Measurements from ENCODE around the gene NEAT1.
A peak's percentile ranks its signal among the peaks of the same experiment; 100 is the strongest.
"Not testable (repeated sequence)": the region's sequence is repeated elsewhere in the genome, so short reads cannot be mapped to it uniquely, and the experiment has no call there.

The NEAT1 gene

DNA sequence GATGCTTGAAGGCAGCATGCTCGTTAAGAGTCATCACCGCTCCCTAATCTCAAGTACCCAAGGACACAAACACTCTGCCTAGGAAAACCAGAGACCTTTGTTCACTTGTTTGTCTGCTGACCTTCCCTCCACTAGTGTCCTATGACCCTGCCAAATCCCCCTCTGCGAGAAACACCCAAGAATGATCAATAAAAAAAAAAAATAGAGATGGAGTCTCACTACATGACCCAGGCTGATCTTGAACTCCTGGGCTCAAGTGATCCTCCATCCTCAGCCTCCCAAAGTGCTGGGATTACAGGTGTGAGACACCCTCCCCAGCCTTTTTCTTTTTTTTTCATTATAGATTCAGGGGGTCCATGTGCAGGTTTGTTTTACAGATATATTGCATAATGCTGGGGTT lies 29.7 kb downstream of the NEAT1 start:
- POLR2A ChIA-PET; H3K4me3 ChIP-seq (ENCODE audit: control insufficient read depth in 1 of 7, extremely low read depth in 1 of 7, insufficient read depth in 4 of 7, low read depth in 2 of 7, low read length in 6 of 7); H3K27ac ChIP-seq (ENCODE audit: insufficient read depth in 1 of 2, low read depth in 1 of 2, low read length in 2 of 2, poor library complexity in 1 of 2, severe bottlenecking in 2 of 2); H3K9me3 ChIP-seq (ENCODE audit: control extremely low read depth in 1 of 5, control insufficient read depth in 4 of 5, insufficient read depth in 2 of 5, low read depth in 1 of 5, low read length in 4 of 5); H3K27me3 ChIP-seq (replicated peaks in 2 of 5; ENCODE audit: control insufficient read depth in 4 of 5, insufficient read depth in 5 of 5, low read length in 4 of 5); H3K36me3 ChIP-seq (ENCODE audit: control insufficient read depth in 4 of 4, insufficient read depth in 4 of 4, low read length in 3 of 4); DNase-seq: not testable (repeated sequence)
- H3K4me1 ChIP-seq (ENCODE audit: control extremely low read depth in 1 of 4, control insufficient read depth in 4 of 4, insufficient read depth in 4 of 4, low read length in 3 of 4) = peaks cover 0 to 21% (median 16%) of the 10 kb centered on the region in 4 experiments
- CTCF ChIA-PET = interaction anchor here (1.0 kb wide), 1 partner anchor 12 kb away, joined by 3 read pairs; no protein-coding TSS in a partner anchor
- 100% methylated on average over 1 of the region's 3 CpGs for WGBS (ENCODE audit: insufficient coverage)

DNA sequence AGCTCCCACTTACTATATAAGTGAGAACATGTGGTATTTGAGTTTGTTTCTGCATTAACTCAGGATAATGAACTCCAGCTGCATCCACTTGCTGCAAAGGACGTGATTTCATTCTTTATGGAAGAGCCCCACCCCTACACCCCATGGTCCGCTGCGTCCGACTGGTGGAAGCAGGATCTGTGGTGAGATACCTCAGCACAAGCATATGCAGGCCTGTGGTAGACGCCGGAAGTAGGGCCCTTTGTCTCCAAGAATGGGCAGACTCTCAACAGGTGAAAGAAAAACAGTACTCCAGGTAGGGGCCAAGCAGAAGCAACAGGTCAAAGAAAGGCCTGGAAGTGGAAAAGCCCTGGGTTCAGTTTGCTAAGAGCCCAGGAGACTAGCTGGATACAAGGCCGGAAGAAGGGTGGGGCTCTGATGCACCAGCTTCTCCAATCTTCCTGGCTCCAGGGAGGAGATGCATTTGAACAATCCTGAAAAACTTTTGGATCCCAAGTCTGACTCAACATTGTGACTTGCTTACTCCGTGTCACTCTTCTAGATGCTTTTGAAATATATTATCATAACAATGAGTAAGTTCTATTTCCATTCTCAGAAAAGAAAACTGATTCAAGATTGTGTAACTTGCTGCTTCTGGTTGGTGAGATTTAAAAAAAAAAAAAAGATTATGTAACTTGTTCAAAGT lies 30.4 kb downstream of the NEAT1 start:
- Histone ChIP-seq H3K9me3 (ENCODE audit: control extremely low read depth in 1 of 5, control insufficient read depth in 4 of 5, insufficient read depth in 2 of 5, low read depth in 1 of 5, low read length in 4 of 5) (no peaks in the 10 kb centered on the region), H3K27me3 (replicated peaks in 2 of 5; ENCODE audit: control insufficient read depth in 4 of 5, insufficient read depth in 5 of 5, low read length in 4 of 5) (no peaks in the 10 kb centered on the region), H3K4me3 (ENCODE audit: control insufficient read depth in 1 of 7, extremely low read depth in 1 of 7, insufficient read depth in 4 of 7, low read depth in 2 of 7, low read length in 6 of 7) (no peak overlapping the region), H3K36me3 (ENCODE audit: control insufficient read depth in 4 of 4, insufficient read depth in 4 of 4, low read length in 3 of 4) (no peaks in the 10 kb centered on the region), H3K4me1 (ENCODE audit: control extremely low read depth in 1 of 4, control insufficient read depth in 4 of 4, insufficient read depth in 4 of 4, low read length in 3 of 4) (peaks cover 0 to 21% (median 16%) of the 10 kb centered on the region in 4 experiments), H3K27ac (ENCODE audit: insufficient read depth in 1 of 2, low read depth in 1 of 2, low read length in 2 of 2, poor library complexity in 1 of 2, severe bottlenecking in 2 of 2) (no peak overlapping the region)
- DNase-seq = no peak
- CTCF ChIA-PET = interaction anchor here (0.7 to 1.0 kb wide), 2 partner anchors 11 to 16 kb away, joined by 3 read pairs; no protein-coding TSS in a partner anchor
- 100% methylated on average over 6 of the region's 8 CpGs for WGBS (ENCODE audit: insufficient coverage)
- POLR2A ChIA-PET = interaction anchor here (0.7 kb wide), 1 partner anchor 67 kb away, joined by 3 read pairs; the partner anchor contains the start of gene FRMD8

DNA sequence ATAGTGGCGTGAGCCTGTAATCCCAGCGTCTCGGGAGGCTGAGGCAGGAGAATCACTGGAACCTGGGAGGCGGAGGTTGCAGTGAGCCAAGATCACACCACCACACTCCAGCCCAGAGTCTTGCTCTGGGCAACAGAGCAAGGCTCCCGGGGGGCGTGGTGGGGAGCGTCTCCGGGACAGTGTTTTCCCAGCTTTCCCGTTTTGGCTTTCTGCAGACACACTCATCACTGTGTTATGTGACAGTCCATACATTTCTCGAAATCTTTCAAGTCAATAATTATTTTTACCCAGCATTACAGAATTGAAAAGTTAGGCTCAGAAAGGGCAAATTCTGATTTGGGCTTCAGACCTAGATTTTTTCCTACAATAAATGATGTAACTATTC lies 31.7 kb downstream of the NEAT1 start:
- CTCF ChIA-PET = interaction anchor here (0.8 kb wide), 1 partner anchor 10 kb away, joined by 3 read pairs; no protein-coding TSS in a partner anchor

DNA sequence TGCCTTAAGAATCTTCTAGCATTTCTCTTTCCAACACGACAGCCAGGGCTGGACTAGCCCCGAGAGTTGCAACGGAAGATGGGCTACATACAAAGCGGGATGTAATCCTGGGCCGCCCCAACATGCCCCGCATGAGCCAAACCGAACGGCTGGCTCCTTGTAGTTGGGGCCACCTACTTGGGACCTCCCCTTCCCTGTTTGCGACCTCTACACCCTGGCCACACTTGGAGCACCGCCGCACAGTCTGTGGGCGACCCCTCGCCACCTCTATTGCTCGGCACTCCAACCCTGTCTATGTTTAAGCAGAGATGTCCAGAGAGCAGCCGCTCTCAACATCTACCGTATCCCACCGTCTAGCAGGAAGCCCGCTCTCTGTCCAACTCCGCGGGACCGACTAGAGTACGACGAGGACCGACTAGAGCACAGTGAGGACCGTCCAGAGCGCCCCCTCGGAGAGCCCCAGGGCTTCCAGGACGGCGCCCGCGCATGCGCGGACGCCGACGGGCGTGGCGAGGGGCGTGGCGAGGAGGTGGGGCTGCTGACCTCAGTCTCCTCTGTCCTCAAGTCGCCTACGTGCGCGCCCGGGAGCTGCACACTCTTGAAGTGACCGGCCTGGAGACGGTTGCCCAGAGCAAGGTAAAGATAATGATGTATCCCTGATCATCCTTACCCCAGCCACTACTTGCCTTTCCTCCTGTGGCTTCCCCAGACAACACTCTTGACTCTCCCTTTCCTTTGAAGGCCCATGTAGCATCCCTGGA lies 32.3 kb downstream of the NEAT1 start:
- peak overlapping the region; percentile 40 to 70 for H3K27ac ChIP-seq (ENCODE audit: insufficient read depth in 1 of 2, low read depth in 1 of 2, low read length in 2 of 2, poor library complexity in 1 of 2, severe bottlenecking in 2 of 2)
- H3K4me1 ChIP-seq (ENCODE audit: control extremely low read depth in 1 of 4, control insufficient read depth in 4 of 4, insufficient read depth in 4 of 4, low read length in 3 of 4) = peaks cover 0 to 17% (median 12%) of the 10 kb centered on the region in 4 experiments
- CTCF ChIA-PET = interaction anchor here (0.8 to 1.4 kb wide), 3 partner anchors 9 to 39 kb away, joined by 3 to 8 read pairs (median 5); no protein-coding TSS in a partner anchor
- WGBS (ENCODE audit: insufficient coverage) = 1% methylated on average over 40 of the region's 47 CpGs
- H3K36me3 ChIP-seq (ENCODE audit: control insufficient read depth in 4 of 4, insufficient read depth in 4 of 4, low read length in 3 of 4) = no peaks in the 10 kb centered on the region
- POLR2A ChIA-PET = interaction anchor here (0.5 to 1.6 kb wide), 6 partner anchors 8 to 51 kb away, joined by 3 to 6 read pairs (median 4); no protein-coding TSS in a partner anchor
- no peaks in the 10 kb centered on the region for H3K27me3 ChIP-seq (replicated peaks in 2 of 5; ENCODE audit: control insufficient read depth in 4 of 5, insufficient read depth in 5 of 5, low read length in 4 of 5)
- peak; percentile 66 to 79 (median 74) for DNase-seq
- H3K9me3 ChIP-seq (ENCODE audit: control extremely low read depth in 1 of 5, control insufficient read depth in 4 of 5, insufficient read depth in 2 of 5, low read depth in 1 of 5, low read length in 4 of 5) = no peaks in the 10 kb centered on the region
- H3K4me3 ChIP-seq (ENCODE audit: control insufficient read depth in 1 of 7, extremely low read depth in 1 of 7, insufficient read depth in 4 of 7, low read depth in 2 of 7, low read length in 6 of 7) = peak overlapping the region; percentile 64 to 85 (median 74)

More for the DNA sequence above, 31.7 kb downstream of the NEAT1 start:
- peak overlapping the region in 1 of 2 experiments; percentile 70 for H3K27ac ChIP-seq (ENCODE audit: insufficient read depth in 1 of 2, low read depth in 1 of 2, low read length in 2 of 2, poor library complexity in 1 of 2, severe bottlenecking in 2 of 2)
- no peaks in the 10 kb centered on the region for H3K36me3 ChIP-seq (ENCODE audit: control insufficient read depth in 4 of 4, insufficient read depth in 4 of 4, low read length in 3 of 4)
- POLR2A ChIA-PET = interaction anchor here (0.5 to 1.6 kb wide), 3 partner anchors 17 to 46 kb away, joined by 3 to 6 read pairs (median 5); no protein-coding TSS in a partner anchor
- H3K9me3 ChIP-seq (ENCODE audit: control extremely low read depth in 1 of 5, control insufficient read depth in 4 of 5, insufficient read depth in 2 of 5, low read depth in 1 of 5, low read length in 4 of 5) = no peaks in the 10 kb centered on the region
- H3K4me3 ChIP-seq (ENCODE audit: control insufficient read depth in 1 of 7, extremely low read depth in 1 of 7, insufficient read depth in 4 of 7, low read depth in 2 of 7, low read length in 6 of 7) = peak overlapping the region; percentile 64 to 85 (median 74)
- WGBS (ENCODE audit: insufficient coverage) = 86% methylated on average over 7 of the region's 10 CpGs
- H3K27me3 ChIP-seq (replicated peaks in 2 of 5; ENCODE audit: control insufficient read depth in 4 of 5, insufficient read depth in 5 of 5, low read length in 4 of 5) = no peaks in the 10 kb centered on the region
- peaks cover 0 to 13% (median 12%) of the 10 kb centered on the region in 4 experiments for H3K4me1 ChIP-seq (ENCODE audit: control extremely low read depth in 1 of 4, control insufficient read depth in 4 of 4, insufficient read depth in 4 of 4, low read length in 3 of 4)
- DNase-seq = no peak

DNA sequence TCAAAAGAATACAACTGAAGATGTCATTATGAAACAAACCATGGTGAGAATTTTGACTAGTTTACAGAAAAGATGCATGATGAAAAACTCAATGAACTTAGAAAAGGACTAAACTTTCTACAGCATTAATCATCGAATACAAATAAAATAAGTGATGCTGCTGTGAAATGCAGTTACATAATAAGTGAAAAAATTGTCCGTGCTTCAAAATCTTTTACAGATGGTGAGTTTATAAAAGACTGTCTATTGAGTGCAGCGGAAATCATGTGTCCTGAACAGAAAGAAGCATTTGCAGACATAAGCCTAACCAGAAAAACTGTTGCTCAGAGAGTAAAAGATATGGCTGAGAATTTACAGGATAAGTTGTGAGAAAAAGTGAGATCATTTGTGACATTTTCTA lies 33.8 kb downstream of the NEAT1 start:
- no peak for DNase-seq
- Histone ChIP-seq H3K27me3 (replicated peaks in 2 of 5; ENCODE audit: control insufficient read depth in 4 of 5, insufficient read depth in 5 of 5, low read length in 4 of 5) (no peaks in the 10 kb centered on the region), H3K36me3 (ENCODE audit: control insufficient read depth in 4 of 4, insufficient read depth in 4 of 4, low read length in 3 of 4) (no peaks in the 10 kb centered on the region), H3K27ac (ENCODE audit: insufficient read depth in 1 of 2, low read depth in 1 of 2, low read length in 2 of 2, poor library complexity in 1 of 2, severe bottlenecking in 2 of 2) (no peak overlapping the region), H3K9me3 (ENCODE audit: control extremely low read depth in 1 of 5, control insufficient read depth in 4 of 5, insufficient read depth in 2 of 5, low read depth in 1 of 5, low read length in 4 of 5) (no peaks in the 10 kb centered on the region), H3K4me1 (ENCODE audit: control extremely low read depth in 1 of 4, control insufficient read depth in 4 of 4, insufficient read depth in 4 of 4, low read length in 3 of 4) (peaks cover 0 to 17% (median 12%) of the 10 kb centered on the region in 4 experiments), H3K4me3 (ENCODE audit: control insufficient read depth in 1 of 7, extremely low read depth in 1 of 7, insufficient read depth in 4 of 7, low read depth in 2 of 7, low read length in 6 of 7) (no peak overlapping the region)
- ChIA-PET POLR2A (no interaction called here), CTCF (no interaction called here)
- 100% methylated on average over 2 of the region's 3 CpGs for WGBS (ENCODE audit: insufficient coverage)

DNA sequence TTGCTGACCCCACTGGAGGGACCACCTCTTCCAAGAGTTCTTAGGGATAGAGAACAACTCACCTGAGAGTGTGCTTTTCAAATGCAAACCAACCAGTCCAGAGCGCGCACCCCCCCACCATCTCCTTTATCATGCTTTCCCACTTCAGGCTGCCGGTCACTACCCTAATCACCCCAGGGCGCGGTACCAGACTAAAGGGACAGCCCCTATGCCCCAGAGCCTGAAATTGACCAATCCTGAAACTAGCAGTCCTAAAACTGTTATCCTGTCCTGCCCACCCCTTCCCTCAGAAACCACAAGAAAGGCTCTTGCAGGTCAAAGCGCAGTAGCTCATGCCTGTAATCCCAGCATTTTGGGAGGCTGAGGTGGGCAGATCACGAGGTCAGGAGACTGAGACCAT lies 37.0 kb downstream of the NEAT1 start:
- peaks cover 0 to 14% (median 8%) of the 10 kb centered on the region in 4 experiments for H3K4me1 ChIP-seq (ENCODE audit: control extremely low read depth in 1 of 4, control insufficient read depth in 4 of 4, insufficient read depth in 4 of 4, low read length in 3 of 4)
- no peak for DNase-seq
- no peaks in the 10 kb centered on the region for H3K27me3 ChIP-seq (replicated peaks in 2 of 5; ENCODE audit: control insufficient read depth in 4 of 5, insufficient read depth in 5 of 5, low read length in 4 of 5)
- ChIA-PET CTCF (interaction anchor here (0.9 to 6.0 kb wide), 2 partner anchors 11 to 27 kb away, joined by 3 to 43 read pairs; no protein-coding TSS in a partner anchor), POLR2A (no interaction called here)
- no peaks in the 10 kb centered on the region for H3K9me3 ChIP-seq (ENCODE audit: control extremely low read depth in 1 of 5, control insufficient read depth in 4 of 5, insufficient read depth in 2 of 5, low read depth in 1 of 5, low read length in 4 of 5)
- H3K27ac ChIP-seq (ENCODE audit: insufficient read depth in 1 of 2, low read depth in 1 of 2, low read length in 2 of 2, poor library complexity in 1 of 2, severe bottlenecking in 2 of 2) = no peak overlapping the region
- 96% methylated on average over 7 of the region's 7 CpGs for WGBS (ENCODE audit: insufficient coverage)
- no peaks in the 10 kb centered on the region for H3K36me3 ChIP-seq (ENCODE audit: control insufficient read depth in 4 of 4, insufficient read depth in 4 of 4, low read length in 3 of 4)
- no peak overlapping the region for H3K4me3 ChIP-seq (ENCODE audit: control insufficient read depth in 1 of 7, extremely low read depth in 1 of 7, insufficient read depth in 4 of 7, low read depth in 2 of 7, low read length in 6 of 7)

Measured in common myeloid progenitor, CD34-positive (primary cell).